Measurements from ENCODE around the gene SPOCK1.

Gene SPOCK1

DNA sequence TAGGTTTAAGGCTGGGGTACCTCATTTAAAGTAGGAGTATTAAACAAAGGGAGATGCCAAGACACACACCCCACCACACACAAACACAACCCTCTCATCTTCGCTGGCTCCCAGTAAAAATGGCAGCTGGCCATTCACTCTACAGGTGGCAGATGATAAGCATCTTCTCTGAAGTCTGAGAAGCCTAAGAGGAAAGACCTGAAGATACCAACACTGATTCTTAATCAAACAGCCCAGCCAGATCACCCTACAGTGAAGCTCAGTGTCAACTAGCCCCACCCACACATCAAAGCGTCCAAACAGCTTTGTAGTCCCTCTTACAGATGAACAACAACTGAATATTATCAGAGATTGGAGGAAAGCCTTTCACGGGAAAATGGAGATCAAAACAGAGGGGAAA, 59.5 kb downstream of the SPOCK1 start:
- no peak for FAIRE-seq

DNA sequence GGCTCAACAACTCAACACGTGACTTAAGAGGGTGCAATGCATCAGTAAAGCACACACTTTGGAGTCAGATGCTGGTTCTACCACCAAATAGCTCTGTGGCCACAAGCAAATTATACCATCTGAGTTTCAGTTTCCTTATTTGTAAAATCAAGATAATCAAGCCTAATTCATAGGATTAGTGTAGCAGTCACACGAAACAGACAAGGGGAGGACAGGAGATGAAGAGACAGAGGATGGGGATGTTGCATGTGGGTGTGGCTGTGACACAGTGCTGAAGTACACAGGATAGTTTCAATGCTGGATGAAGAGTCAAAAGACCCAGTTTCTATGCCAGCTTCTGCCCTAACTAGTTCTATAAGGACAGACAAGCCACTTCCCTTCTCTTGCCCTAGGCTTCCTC, 60.2 kb downstream of the SPOCK1 start:
- FAIRE-seq = no peak

DNA sequence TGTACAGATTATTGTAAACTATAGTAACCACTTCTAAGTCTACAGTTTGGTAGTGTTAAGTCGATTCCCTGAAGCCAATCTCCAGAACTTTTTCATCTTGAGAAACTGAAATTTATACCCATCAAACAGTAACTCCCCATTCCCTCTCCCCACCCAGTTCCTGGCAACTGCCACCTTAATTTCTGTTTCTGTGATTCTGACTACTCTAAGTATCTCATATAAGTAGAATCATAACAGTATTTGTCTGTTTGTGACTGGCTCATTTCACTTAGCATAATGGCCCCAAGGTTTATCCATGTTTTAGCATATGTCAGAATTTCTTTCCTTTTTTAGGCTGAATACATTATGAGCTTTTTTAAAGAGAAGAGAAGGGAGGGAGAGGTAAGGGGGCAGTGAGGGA, 61.4 kb downstream of the SPOCK1 start:
- no peak for FAIRE-seq

DNA sequence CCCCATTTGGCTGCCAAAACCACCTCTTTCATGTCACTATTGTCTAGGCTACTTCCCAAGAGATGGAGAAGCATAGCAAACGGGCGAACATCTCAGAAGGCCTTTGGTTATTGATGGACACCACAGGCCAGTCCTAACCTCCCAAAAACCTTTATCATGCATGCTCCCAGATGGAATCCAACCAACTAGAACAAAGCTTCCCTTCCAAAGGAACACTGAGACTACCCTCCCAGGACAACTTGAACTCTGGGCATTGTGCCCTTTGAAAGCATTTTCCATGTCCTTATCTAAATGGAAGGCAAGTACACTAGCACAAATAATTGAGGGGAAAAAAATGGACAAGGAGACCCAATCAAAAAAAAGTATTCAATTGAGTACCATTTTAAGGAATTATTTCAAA, 65.6 kb downstream of the SPOCK1 start:
- FAIRE-seq = no peak

DNA sequence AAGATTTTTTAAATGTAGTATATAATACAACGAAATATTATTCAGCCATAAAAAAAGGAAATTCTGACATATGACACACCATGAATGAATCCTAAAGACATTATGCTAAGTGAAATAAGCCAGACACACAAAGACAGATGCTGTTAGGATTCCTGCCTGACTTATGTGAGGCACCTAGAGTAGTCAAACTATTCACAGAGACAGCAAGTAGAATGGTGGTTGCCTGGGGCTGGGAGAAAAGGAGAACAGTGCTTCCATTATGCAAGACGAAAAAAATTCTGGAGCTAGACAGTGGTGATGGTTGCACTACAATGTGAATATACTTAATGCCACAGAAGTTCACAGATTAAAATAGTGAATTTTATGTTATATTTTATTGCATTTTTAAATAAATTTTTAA, 66.8 kb downstream of the SPOCK1 start:
- no peak for FAIRE-seq

DNA sequence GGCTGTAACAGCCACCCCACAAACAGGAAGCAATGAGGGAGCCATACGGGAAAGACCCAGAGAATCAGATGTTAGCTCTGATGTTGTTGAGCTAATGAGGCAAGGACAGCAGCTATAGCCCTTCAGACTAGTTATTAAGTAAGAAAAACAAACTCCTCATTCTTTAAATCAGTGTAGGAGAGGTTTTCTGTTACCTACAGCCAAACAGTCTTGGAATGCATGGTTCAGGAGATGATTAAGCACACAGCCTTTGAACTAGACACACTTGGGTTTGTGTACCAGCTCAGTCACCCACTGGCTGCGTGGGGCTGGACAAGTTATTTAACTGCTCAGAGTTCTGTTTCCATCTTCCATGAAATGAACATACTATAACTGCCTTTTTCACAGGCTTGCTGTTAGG, 68.1 kb downstream of the SPOCK1 start:
- FAIRE-seq = no peak

DNA sequence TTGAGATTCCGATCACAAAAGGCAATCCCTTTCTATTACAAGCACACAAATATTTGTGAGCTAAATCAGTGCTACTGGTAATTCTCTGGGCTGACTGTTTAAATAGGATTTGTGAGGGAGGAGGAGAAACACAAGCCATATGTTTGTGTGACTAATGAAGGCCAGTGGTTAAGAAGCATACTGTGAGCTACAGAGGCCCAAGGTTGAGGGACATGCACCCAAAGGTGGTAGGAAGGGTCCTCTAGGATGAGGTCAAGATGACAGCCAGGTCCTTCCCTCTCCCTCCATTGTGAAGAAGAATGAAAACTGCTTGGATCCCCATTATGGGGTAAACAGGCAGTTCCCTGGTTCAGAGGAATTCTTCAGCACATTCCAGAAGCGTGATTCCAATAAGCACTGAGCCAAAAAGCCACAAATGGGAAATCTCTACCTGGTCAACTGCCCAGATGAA, 83.9 kb downstream of the SPOCK1 start:
- FAIRE-seq = no peak

DNA sequence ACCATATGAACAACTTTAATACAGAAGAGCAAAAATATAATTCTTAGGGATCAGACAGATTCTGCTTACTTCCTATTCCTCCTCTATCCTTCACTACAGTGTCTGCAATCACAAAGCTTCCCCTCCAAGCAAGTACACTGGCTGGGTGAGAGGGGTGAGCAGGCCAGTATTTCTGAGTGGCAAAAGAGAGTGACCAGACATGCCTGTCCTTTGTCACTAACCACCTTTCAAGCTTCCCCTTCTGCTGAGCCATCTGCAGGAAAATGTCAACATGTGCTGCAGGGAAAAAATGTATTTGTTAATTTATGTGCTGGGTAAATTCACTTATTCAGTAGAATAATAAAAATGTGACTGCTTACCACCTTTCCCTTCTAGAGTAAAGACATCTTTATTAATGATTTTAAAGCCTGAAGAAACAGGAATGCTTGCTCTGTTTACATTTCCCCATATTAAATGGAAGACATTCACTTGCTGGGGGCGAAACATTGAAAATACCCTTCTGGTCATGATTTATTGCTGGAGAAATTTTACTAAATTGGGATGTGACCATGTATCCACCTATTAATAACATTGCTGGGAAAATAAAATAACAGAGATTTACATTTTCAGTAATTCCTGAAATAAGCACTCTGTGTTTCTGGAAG, 84.9 kb downstream of the SPOCK1 start:
- no peak for FAIRE-seq

DNA sequence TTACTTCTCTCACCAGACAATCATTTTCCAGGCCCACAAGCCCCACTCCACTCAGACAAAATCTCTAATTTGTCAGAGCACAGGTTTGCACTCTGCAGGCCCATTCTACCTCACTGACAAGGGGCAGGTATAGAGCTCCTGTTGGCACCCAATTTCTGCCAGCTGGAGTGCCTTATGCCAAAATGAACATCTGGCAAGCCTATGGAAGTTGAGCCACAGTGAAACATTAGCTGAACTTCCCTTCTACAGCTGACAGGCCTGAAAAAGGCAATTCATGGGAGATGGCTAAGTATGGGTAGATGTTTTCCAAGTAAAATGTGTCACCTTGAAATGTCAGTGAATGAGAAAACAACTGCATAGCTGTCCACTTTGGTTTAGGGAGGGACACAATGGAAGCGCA, 87.0 kb downstream of the SPOCK1 start:
- no peak for FAIRE-seq

DNA sequence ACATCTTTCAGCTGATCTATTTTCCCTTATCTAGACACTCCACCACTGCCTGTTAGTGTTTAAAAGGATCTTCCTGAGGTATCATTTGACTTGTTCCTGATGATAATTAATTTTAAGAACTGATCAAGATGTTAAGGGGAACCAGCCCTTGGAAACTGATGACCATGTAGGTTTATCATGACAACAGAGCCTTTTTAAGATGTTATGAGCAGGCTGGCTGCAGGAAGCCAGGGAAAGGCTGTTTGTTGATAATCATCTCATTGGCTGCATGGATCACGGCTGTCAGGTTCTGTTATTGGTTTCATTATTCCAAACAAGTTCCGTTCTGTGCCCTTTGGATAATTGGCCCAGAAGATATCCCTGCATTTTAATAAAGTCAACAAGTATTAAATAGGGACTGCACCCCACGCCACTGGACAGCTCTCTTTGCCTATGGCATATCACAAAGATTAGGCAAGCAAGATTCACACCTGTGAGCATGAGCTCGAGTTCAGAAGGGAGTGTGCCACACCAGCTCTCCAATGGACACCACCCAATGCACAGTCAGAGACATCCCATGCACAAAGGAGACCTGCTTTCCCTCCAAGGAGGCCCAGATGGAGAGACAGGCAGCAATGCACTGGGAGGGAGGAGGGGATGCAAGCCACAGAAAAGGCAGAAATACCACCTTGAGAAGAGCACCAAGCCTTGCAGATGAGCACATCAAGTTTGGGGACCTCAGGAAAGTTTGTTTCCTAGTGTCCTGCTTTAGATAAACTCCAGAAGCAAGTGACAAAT, 88.7 kb downstream of the SPOCK1 start:
- no peak for FAIRE-seq

DNA sequence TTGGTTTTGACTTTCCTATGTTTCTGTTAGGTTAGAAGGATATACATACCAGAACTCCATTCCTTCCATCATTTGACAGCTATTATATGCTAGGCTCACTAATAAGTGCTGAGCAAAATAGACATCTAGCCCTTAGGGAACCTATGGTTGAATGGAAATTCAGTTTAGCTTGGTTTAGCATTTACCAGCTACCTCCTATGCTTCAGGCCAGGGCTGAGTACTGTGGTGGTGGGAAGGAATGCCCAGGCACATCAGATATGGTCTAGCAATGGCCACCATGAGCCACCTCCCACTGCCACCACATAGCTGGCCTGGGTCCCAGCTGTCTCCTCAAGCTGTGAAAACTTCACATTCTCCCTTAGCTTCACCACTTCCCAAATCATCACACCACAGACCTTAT, 89.4 kb downstream of the SPOCK1 start:
- no peak for FAIRE-seq

DNA sequence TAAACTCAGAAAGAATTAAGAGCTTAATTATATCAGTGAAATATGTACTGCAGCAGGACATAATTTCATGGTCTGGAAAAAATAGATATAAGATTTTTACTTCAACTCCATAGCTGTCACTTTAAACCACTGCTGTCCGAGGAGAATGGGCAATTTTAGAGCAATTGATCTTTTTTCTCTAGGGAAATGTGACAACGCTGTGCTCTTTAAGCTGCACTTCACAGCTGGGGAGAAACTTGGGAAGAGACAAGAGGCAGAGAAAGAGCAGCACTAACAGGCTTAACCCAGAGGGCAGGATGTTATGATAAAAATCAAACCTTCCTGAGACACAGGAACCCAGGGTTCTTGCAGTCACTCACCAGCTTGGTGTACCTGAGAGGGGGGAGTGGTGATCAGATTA, 92.0 kb downstream of the SPOCK1 start:
- FAIRE-seq = no peak

DNA sequence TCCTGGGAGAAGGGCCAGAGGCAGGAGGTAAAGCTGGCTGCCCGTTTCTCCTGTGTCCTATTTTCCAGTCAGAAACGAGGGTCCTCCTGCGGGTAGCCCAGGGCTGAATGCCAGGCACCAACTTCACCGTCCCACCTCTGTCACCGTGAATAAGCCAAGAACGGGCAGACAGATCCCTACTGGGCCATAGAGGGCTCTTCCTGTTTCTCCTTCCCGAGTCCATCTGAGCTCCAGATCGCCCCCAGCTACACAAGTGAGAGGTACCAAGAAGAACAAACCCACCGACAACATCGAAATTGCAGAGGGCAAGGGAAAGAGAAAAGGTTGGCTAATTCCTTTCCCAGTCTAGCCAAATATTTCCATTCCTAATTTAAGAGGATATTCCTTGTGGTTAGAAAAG, 93.7 kb downstream of the SPOCK1 start:
- FAIRE-seq = no peak

DNA sequence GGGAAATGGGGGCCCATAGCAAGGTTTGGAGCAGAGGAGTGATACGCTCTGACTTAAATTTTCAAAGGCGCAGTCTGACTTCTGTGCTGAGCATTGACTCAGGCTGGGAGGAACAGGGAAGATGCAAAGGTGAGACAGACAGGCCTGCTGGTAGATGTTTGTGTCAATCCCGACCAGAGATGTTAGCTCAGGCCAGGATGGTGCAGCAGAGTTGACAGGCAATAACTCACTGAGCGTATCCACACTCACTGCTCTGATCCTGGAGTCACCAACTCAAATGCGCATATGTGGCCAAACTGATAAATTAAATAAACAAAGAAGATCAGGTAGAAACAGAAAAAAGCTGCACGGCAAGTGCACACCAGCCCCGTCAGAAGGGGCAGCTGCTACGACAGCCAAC, 95.3 kb downstream of the SPOCK1 start:
- FAIRE-seq = no peak

DNA sequence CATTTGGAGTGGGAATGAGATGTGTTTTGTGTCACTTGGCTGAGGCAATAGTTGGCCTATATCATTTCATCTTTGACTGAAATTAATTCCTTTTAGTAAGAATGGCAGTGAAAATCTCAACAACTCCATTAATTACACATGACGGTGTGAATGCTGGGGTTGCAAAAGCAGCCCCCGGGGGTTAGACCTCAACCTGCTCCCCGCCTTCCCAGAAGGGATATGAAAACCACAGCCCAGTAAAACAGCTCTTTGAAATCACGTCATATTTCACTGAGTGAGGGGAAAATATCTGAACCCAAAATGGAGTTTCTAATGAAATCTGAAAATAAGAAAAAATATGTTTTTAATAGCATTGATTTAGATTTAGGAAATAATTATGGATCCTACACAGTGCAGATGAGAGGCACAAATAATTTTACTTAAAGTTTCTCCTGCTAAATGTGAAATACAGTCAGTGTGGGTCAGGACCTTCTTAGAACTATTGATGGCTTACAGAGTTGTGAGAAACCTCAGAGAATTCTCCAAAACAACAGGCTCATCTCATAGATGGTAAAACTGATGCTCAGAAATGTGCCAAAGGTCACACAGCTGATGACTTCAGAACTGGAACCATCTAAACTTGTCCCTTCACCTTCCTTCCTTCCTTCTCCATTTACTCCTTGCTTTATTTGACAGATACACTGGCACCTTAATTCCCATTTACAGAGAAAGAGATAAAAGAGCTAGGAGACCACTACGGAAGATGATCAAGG, 96.5 kb downstream of the SPOCK1 start:
- FAIRE-seq = no peak

DNA sequence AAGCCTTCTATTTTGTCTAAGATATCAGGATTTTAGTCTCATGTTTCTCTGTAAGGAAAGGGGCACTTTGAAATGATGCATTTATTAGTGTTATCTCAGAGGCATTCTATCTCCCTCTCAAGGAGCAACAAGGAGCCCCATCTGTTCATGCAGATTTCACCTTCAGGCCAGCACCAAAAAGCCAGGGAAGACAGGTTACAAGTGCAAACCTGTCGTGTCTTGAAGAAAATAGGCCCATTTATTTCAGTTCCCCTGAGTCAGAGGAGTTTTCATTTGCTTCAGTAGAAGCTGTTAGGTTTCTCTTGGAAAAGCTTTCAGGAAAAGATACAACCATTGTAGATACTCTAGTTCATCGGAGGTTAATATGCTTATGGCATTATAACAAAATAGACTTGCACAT, 97.2 kb downstream of the SPOCK1 start:
- FAIRE-seq = no peak

DNA sequence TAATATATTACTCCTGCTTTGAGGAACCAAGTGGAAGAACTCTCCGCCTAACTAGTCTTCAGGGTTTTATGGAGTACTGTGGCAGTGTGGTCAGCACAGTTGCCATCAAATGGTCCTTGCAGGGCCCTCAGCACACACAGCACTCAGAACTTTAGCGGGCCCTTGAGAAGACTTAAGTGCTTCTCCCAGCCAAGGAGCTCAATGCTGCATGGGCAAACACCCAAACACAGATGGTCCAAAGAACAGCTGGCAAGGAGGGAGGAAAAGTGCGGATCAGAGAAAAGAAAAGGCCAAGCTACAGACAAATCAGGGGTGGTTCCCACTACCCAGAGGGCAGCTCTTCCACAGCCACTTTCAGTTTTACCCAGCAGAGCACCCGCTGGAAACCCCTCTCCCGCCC, 98.6 kb downstream of the SPOCK1 start:
- no peak for FAIRE-seq

DNA sequence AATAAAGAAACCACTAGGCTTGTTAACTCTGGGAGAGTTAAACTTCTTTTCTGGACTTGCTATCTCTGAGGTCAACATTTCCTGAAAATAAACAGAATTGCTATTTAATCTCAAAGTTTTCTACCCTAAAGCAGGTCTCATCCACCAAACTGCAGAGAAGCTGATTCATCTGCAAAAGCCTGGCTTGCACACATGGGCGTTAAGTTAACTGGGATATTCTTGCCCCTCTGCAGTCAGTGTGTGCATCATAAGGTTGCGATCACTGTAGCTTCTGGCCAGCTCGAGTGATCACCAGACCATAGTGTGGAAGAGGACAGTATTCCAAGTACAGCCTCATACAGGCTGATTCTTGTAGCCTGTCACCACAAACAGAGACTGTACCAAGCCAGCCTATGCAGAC, 99.2 kb downstream of the SPOCK1 start:
- FAIRE-seq = no peak

DNA sequence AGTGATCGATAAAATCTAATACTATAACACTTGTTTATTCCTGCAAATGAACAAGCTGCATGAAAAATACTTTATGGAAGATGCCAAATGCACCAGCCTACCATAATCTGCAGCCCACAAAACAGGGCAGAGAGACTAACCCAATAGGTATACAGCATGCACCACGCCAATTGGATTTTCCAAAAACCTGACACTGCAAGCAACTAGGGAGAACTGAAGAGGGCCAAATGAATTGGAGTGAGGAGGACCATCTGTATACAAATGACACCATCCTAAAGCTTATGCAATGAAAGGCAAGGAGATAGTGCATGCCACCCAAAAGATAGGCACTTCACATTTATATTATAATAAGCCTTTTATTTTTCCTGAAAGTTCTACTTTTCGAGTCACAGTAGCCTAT, 100.4 kb downstream of the SPOCK1 start:
- FAIRE-seq = no peak

DNA sequence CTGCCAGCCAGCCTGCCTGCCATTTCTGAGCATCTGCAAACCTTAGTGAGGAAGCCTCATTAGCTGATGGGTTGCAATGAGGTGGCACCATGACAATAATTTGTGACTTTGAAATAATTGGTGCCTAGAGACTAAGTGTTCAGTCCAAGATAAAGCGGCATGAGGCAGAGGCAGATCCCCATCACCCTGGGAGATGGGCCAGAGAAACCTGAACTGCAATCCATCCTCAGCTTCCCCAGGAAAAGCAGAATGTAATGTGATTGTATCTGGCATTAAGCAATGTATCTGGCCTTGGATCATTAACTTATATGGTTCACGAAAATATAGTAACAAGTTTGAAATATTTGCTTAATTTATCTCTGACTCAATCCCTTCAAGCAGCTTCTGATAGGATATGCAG, 101.0 kb downstream of the SPOCK1 start:
- no peak for FAIRE-seq

DNA sequence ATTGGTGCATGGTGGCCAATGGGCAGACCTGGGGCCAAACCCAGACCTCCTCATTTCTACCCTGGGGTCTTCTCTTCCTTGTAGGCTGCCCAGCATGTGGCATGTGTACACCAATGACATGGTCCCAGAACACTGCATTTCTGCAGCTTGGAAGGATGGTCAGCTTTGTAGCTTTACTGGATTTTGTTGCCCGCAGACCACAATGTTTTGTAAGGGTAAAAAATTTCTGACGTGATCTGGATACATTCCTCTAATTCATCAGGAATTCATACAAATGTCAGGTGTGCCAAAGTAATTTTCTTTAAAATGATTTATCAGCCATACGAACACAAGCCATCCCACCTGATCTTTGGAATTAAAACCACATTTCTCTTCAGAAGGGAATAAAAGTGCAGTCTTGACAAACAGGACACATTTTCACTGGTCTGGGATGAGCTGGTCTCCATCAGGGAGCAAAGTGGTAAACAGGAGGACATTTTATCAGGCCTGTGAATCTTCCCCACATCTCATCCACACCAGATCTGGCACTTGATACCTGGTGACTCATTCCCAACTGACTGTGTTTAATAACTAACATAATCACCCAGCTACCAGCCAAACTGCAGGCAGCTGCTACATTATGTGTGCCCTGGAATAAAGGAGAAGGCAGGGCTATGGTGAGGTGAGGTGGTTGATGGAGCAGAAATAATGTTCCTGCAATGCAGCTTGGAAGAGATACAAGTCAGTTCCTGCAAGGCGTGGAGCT, 103.9 kb downstream of the SPOCK1 start:
- FAIRE-seq = peak; percentile 93

DNA sequence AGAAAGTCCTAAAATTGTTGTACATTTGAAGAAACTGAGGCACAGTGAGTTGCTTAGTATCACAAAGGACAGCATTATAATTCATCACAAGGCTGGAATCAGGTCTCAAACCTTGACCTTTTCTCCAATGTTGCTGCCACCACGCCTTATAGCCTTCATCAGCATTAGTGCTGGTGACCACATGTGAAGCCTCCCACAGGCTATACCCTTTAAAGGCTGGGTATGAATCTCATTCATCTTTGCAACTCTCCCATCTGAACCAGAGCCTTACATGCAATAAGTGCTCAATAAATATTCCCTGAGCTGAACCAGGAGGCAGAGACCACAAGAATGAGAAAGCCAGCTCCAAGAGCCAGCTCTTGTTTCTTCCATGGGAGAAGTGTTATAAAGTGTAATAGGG, 104.7 kb downstream of the SPOCK1 start:
- FAIRE-seq = no peak
